Measurements from ENCODE around the gene SLC1A2. TPM values are rescaled to one million over a fixed set of nuclear protein-coding genes. Genes with fewer than 3 reads are reported as not detected.
A peak's percentile ranks its signal among the peaks of the same experiment; 100 is the strongest.

SLC1A2 gene
- total and polyA plus RNA-seq, 2 of the 4 experiments (the other 2 are of a cell fraction): 0.15 to 0.54 TPM

DNA sequence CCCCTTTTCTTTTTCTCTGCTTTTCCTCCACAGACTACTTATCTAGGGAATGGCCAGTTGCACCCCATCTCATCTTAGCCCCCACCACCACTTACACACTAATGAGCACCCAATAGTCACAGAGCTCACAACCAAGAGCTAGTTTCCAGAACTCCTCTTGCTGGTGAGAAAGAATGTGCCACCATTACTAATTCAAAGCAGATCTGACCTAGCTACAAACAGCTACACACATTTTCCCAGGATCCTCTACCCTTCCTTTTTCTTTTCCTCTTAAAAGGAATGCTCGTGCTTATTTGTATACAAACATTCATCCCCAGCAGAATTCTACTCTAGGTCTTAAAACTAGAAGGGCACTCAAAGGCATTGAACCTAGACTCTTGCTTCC lies 143.6 kb downstream of the SLC1A2 start:
- no peak overlapping the region for H4K91ac ChIP-seq (ENCODE audit: insufficient read depth, low read depth, low read length)
- H3K9me1 ChIP-seq (ENCODE audit: insufficient read depth, low read length): 0 out of 2 replicates have a peak, but pooled peaks cover 2% of the 10 kb centered on the region
- no peak overlapping the region for H3K23ac ChIP-seq (ENCODE audit: low read depth, low read length)
- WGBS, 2 experiments (ENCODE audit: extremely low coverage in 2 of 2, insufficient read length in 1 of 2): no CpG with 5 or more reads among the region's 1 CpG
- H3K9ac ChIP-seq (ENCODE audit: low read depth, low read length): no peak overlapping the region
- ATAC-seq (ENCODE audit: low read depth) (peak; percentile 40), DNase-seq (no peak)
- H4K20me1 ChIP-seq (ENCODE audit: insufficient read depth, low read length): no peaks in the 10 kb centered on the region
- H3K4me3 ChIP-seq (ENCODE audit: insufficient read depth, low read depth, low read length): no peak overlapping the region
- H3K27me3 ChIP-seq (ENCODE audit: control insufficient read depth, insufficient read depth, low read length): no peaks in the 10 kb centered on the region
- H3K4me2 ChIP-seq (ENCODE audit: low read depth, low read length): no peak overlapping the region
- no peak overlapping the region for H4K8ac ChIP-seq (ENCODE audit: low read depth in 2 of 2, low read length in 2 of 2)
- H3K56ac ChIP-seq (ENCODE audit: extremely low read depth, insufficient read depth, low read length): no peak overlapping the region
- no peak overlapping the region for H2AK5ac ChIP-seq (ENCODE audit: low read depth, low read length)
- in situ Hi-C loops (cut with MboI; ENCODE audit: low sequenced_read_pairs) (no loop called here), dilution Hi-C loops (cut with HindIII; ENCODE audit: low sequenced_read_pairs, unreplicated experiment) (no loop called here), intact Hi-C loops (cut with micrococcal nuclease) (no loop called here)
- H2BK120ac ChIP-seq (ENCODE audit: low read depth, low read length): no peak overlapping the region
- H2BK5ac ChIP-seq (ENCODE audit: low read depth, low read length, poor library complexity, severe bottlenecking): no peak overlapping the region
- no peak overlapping the region for H4K5ac ChIP-seq (ENCODE audit: low read depth, low read length)
- H3K14ac ChIP-seq (replicated peaks; ENCODE audit: low read depth, low read length): peak overlapping the region; percentile 54; the same call in 1 of the 2 replicates
- 0 out of 2 replicates have a peak overlapping the region, but pooled peaks have one; percentile 20 for H3K18ac ChIP-seq (ENCODE audit: low read depth, low read length)
- 0 out of 3 replicates have a peak overlapping the region, but pooled peaks have one; percentile 39 for H2BK15ac ChIP-seq (ENCODE audit: low read depth, low read length)
- H2AK9ac ChIP-seq (replicated peaks; ENCODE audit: low read depth, low read length, poor library complexity): no peak overlapping the region
- ChIA-PET CTCF (interaction anchor here (0.7 to 0.8 kb wide), 2 partner anchors 19 to 75 kb away, joined by 3 read pairs; no protein-coding TSS in a partner anchor), POLR2A (ENCODE audit: unreplicated experiment) (no interaction called here)
- H3K27ac ChIP-seq (ENCODE audit: insufficient read depth, low read length): no peak overlapping the region
- no TSS peak for BruUV-seq (replicated peaks)
- H3K4ac ChIP-seq (ENCODE audit: low read depth, low read length): 0 out of 2 replicates have a peak overlapping the region, but pooled peaks have one; percentile 30
- no peak for TF ChIP-seq SMC3 (IDR thresholded peaks at IDR 0.05; ENCODE audit: low read depth, low read length)
- no peak for TF ChIP-seq NFE2L2 (IDR thresholded peaks at IDR 0.05; ENCODE audit: low read depth, low read length)
- 0 out of 2 replicates have a peak, but pooled peaks cover 2% of the 10 kb centered on the region for H3K4me1 ChIP-seq (ENCODE audit: control insufficient read depth, insufficient read depth, low read length)
- H2AFZ ChIP-seq (replicated peaks; ENCODE audit: low read length, poor library complexity): no peak overlapping the region
- no peak overlapping the region for H2BK20ac ChIP-seq (ENCODE audit: low read depth, low read length)
- no peaks in the 10 kb centered on the region for H3K79me1 ChIP-seq (ENCODE audit: low read depth in 1 of 2, low read length in 2 of 2)
- H3K36me3 ChIP-seq (ENCODE audit: control insufficient read depth, insufficient read depth, low read length): no peaks in the 10 kb centered on the region
- no peaks in the 10 kb centered on the region for H3K9me3 ChIP-seq (ENCODE audit: control insufficient read depth, insufficient read depth, low read length)

All from IMR-90 (cell line).